OCI-LY3 (cell line): ENCODE measurements around the gene TMEM63A.

Experiments
- H2AFZ ChIP-seq: fragments of 200-600, 300-600 bp; shearing (Covaris generic); 2 replicates; pipeline ENCODE4 v1.6.0; 2014; ENCODE audit warnings: antibody characterized with exemption, low read depth, low read length
- H3K27ac ChIP-seq: fragments of 200-600, 300-600 bp; sonication (generic); 2 replicates; pipeline ENCODE4 v1.5.1; 2014; ENCODE audit warnings: mild to moderate bottlenecking, low read length, moderate library complexity, mixed read lengths
- H3K27me3 ChIP-seq: fragments of 200-600, 300-600 bp; sonication (generic); 2 replicates; pipeline ENCODE4 v1.6.1; 2014; ENCODE audit warnings: low read depth, low read length, mixed read lengths
- H3K36me3 ChIP-seq: fragments of 200-600, 300-600 bp; sonication (generic); replicated peaks from 2 replicates; pipeline ENCODE3; 2014; ENCODE audit warnings: low read depth, low read length, mixed read lengths
- H3K4me1 ChIP-seq: fragments of 300-600, 200-600 bp; sonication (generic); 2 replicates; pipeline ENCODE4 v1.6.1; 2014; ENCODE audit warnings: low read length, mixed read lengths
- H3K4me2 ChIP-seq: fragments of 200-600, 300-600 bp; sonication (generic); 2 replicates; pipeline ENCODE4 v1.6.1; 2014; ENCODE audit warnings: low read length, mixed read lengths
- H3K4me3 ChIP-seq: fragments of 300-600, 200-600 bp; sonication (generic); 2 replicates; pipeline ENCODE4 v1.5.1; 2014; ENCODE audit warnings: antibody characterized with exemption, mild to moderate bottlenecking, low read length, moderate library complexity
- H3K79me2 ChIP-seq: fragments of 300-600, 200-600 bp; shearing (Covaris generic); 2 replicates; pipeline ENCODE4 v1.6.1; 2014; ENCODE audit warnings: mild to moderate bottlenecking, low read length, mixed read lengths
- H3K9ac ChIP-seq: fragments of 300-600, 200-600 bp; shearing (Covaris generic); 2 replicates; pipeline ENCODE4 v1.6.0; 2014; ENCODE audit warnings: mild to moderate bottlenecking, low read length, moderate library complexity
- H3K9me3 ChIP-seq: fragments of 200-600, 300-600 bp; shearing (Covaris generic); 2 replicates; pipeline ENCODE4 v1.6.1; 2014; ENCODE audit warnings: low read length, mixed read lengths; ENCODE audit not compliant: insufficient read depth
- H4K20me1 ChIP-seq: fragments of 200-600, 300-600 bp; sonication (generic); 2 replicates; pipeline ENCODE4 v1.6.1; 2016; ENCODE audit warnings: low read length, mixed read lengths; ENCODE audit not compliant: insufficient read depth
- EZH2phosphoT487 ChIP-seq: fragments of 200-600 bp; shearing (Covaris generic); IDR thresholded peaks from 2 replicates; pipeline ENCODE4 v1.6.1; 2018; ENCODE audit warnings: antibody characterized with exemption, mixed run types, low read depth
- TF ChIP-seq, protein P1 (sequence below): fragments of 200-600, 300-600 bp; sonication (generic); IDR thresholded peaks from 2 replicates; pipeline ENCODE4 v1.5.1; 2014; ENCODE audit warnings: antibody characterized with exemption, low read length, low read depth

TMEM63A gene

DNA sequence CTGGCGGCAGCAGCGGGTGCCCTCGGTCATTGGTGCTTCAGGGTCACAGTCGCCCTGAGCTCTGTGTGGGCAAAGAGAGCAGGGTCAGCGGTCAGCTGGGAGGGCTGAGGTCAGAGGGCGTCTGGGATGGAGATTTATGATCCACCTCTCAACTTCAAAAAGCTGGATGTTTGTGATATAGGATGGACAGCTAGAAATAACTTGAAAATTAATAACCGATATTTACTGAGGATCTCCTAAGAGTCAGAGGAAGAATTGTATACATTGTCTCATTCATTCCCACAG is 4.8 kb upstream of the TMEM63A start:
- H3K4me2 ChIP-seq, result no peak overlapping the region
- H3K4me1 ChIP-seq, result peaks cover 6% of the 10 kb centered on the region
- no peak overlapping the region for H3K27ac ChIP-seq
- no peaks in the 10 kb centered on the region for H3K27me3 ChIP-seq
- no peak for TF ChIP-seq EZH2phosphoT487
- TF ChIP-seq, protein P1, sequence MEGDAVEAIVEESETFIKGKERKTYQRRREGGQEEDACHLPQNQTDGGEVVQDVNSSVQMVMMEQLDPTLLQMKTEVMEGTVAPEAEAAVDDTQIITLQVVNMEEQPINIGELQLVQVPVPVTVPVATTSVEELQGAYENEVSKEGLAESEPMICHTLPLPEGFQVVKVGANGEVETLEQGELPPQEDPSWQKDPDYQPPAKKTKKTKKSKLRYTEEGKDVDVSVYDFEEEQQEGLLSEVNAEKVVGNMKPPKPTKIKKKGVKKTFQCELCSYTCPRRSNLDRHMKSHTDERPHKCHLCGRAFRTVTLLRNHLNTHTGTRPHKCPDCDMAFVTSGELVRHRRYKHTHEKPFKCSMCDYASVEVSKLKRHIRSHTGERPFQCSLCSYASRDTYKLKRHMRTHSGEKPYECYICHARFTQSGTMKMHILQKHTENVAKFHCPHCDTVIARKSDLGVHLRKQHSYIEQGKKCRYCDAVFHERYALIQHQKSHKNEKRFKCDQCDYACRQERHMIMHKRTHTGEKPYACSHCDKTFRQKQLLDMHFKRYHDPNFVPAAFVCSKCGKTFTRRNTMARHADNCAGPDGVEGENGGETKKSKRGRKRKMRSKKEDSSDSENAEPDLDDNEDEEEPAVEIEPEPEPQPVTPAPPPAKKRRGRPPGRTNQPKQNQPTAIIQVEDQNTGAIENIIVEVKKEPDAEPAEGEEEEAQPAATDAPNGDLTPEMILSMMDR, result no peak
- H3K9ac ChIP-seq, result no peak overlapping the region
- H2AFZ ChIP-seq, result no peak overlapping the region
- no peaks in the 10 kb centered on the region for H3K9me3 ChIP-seq
- H4K20me1 ChIP-seq, result no peaks in the 10 kb centered on the region
- H3K36me3 ChIP-seq, result no peaks in the 10 kb centered on the region
- no peak overlapping the region for H3K4me3 ChIP-seq
- H3K79me2 ChIP-seq, result peaks cover under 1% of the 10 kb centered on the region; the same call in 1 of the 2 replicates

DNA sequence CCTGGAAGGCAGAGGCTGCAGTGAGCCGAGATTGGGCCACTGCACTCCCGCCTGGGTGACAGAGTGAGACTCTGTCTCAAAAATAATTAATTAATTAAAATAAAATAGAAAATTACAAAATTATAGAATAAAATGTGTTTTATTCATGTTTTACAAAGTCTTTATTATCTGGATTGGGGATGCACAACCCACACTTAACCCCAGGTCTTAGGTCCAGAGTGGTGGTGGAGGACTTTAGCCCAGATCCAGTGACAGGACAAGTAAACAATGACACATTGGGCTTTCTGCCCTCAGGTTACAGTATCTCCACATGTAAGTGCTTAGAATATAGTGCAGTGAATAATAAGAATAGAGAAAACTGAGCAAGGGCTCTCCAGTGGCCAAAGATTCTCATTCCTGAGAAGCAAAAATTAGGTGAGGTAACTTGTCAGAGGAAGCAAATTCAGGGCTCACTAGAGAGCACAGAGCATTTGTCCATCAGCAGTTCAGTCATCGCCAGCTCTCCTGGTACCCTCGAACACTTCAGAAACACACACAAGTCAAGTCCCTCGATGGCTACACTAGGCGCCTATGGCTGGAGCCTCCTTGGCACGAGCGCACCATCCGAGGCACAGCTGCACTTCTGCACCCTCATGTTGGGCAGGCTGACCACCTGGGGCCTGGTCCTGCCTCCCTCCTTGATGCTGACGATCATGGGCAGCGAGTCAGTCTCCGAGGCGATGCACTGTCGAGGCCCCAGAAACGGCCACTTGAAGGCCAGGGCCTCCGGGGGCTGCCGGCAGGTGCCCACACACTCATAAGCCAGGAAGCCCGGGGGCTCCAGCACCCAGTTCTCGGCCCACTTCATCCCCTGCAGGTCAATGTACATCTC is 4.2 kb upstream of the TMEM63A start:
- Histone ChIP-seq H3K36me3 (no peaks in the 10 kb centered on the region), H3K27me3 (no peaks in the 10 kb centered on the region), H2AFZ (no peak overlapping the region), H4K20me1 (no peaks in the 10 kb centered on the region), H3K79me2 (peaks cover 4% of the 10 kb centered on the region; the same call in 1 of the 2 replicates), H3K27ac (no peak overlapping the region), H3K4me3 (no peak overlapping the region), H3K4me2 (no peak overlapping the region), H3K4me1 (peaks cover 8% of the 10 kb centered on the region), H3K9ac (no peak overlapping the region), H3K9me3 (no peaks in the 10 kb centered on the region)
- TF ChIP-seq EZH2phosphoT487, result no peak
- TF ChIP-seq, protein P1, result no peak

DNA sequence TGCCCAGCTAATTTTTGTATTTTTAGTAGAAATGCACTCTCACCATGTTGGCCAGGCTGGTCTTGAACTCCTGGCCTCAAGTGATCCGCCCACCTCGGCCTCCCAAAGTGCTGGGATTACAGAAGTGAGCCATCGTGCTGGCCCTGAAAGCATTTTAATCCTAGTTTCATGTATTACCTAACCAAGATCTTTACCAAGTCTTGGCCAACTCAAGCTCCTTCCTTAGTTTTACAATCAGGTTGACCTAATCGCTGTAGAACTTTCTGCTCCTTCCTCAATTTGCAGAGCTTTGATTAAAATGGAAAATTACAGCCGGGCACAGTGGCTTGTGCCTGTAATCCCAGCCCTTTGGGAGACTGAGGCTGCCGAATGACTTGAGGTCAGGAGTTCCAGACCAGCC is 3.2 kb upstream of the TMEM63A start:
- Histone ChIP-seq H4K20me1 (no peaks in the 10 kb centered on the region), H3K27ac (no peak overlapping the region), H3K9ac (no peak overlapping the region), H3K4me1 (peaks cover 13% of the 10 kb centered on the region), H3K36me3 (no peaks in the 10 kb centered on the region), H3K27me3 (no peaks in the 10 kb centered on the region), H2AFZ (no peak overlapping the region), H3K4me2 (no peak overlapping the region), H3K9me3 (no peaks in the 10 kb centered on the region), H3K79me2 (peaks cover 13% of the 10 kb centered on the region; the same call in 1 of the 2 replicates), H3K4me3 (no peak overlapping the region)
- TF ChIP-seq, protein P1, result no peak
- no peak for TF ChIP-seq EZH2phosphoT487

DNA sequence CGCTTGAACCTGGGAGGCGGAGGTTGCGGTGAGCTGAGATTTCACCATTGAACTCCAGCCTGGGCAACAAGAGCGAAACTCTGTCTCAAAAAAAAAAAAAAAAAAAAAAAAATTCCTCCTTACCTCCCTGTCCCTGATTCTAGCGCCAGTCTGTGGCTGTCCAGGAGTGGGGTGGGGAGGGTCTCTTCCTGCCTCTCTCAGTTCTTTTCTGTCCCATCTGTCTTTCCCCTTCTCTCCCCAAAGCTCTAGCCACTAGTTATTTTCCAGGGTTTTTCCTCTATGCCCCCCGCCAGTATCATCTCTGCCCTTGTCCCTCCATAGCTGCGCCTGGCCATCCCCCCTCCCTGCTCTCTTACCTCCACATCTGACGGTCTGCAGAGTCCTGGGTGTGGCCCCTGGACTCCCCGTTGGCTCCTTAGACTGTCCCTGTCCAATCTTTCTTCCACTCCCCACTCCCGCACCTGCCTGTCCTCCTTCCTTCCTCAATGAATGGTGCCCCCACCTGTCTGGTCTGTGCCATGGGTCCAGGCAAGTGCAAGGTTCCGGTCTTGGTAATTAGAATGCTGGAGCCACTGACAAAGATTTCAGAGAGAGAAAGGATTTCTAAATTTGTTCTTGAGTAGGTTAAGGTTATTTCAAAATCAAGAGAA is 1.6 kb upstream of the TMEM63A start:
- Histone ChIP-seq H3K27ac (no peak overlapping the region), H3K27me3 (no peaks in the 10 kb centered on the region), H2AFZ (no peak overlapping the region), H3K79me2 (peaks cover 13% of the 10 kb centered on the region; the same call in 1 of the 2 replicates), H3K4me1 (peaks cover 13% of the 10 kb centered on the region), H3K9me3 (no peaks in the 10 kb centered on the region), H4K20me1 (no peaks in the 10 kb centered on the region), H3K36me3 (no peaks in the 10 kb centered on the region), H3K4me2 (peak overlapping the region; percentile 81), H3K9ac (peak overlapping the region; percentile 84), H3K4me3 (peak overlapping the region; percentile 85)
- TF ChIP-seq, protein P1, result peak; percentile 67
- TF ChIP-seq EZH2phosphoT487, result no peak
